HG03521 (cell line): Measurements from ENCODE around the gene SORBS1.

ENCODE experiments used
- ATAC-seq: cut with Tn5 transposase; IDR thresholded peaks from one replicate; pipeline ENCODE4 v1.9.1; 2021; ENCODE audit warnings: mild to moderate bottlenecking, moderate library complexity; ENCODE audit not compliant: unreplicated experiment

The SORBS1 gene

DNA sequence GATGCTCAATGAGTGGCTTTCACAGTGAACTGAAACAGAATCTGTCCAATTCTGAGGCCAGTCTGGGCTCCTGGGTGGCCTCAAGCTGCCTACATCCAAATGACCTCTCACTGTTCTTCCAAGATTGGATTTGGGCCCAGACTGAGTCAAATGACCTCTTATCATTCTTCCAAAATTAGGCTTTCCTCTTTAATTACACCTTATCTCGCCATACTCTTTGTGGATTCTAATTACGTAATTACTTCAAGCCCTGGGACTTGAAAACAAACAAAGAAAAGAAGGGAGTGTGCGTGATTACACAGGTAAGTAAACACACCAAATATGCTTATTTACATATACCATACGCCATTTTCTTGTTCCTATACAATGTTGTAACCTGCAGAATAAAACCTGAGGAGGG is 18.8 kb downstream of the SORBS1 start:
- ATAC-seq = no peak

GRCh38 chr10:95540514-95541052 is 20.6 kb downstream of the SORBS1 start:
- no peak for ATAC-seq

- ATAC-seq = no peak
Observed at GRCh38 chr10:95539560-95540284, 21.4 kb downstream of the SORBS1 start.

- no peak for ATAC-seq
Observed at GRCh38 chr10:95538412-95538811, 22.8 kb downstream of the SORBS1 start.

- ATAC-seq = no peak
Observed at GRCh38 chr10:95537542-95537927, 23.6 kb downstream of the SORBS1 start.

GRCh38 chr10:95536894-95537541 is 24.2 kb downstream of the SORBS1 start:
- no peak for ATAC-seq

- no peak for ATAC-seq
Observed at GRCh38 chr10:95536017-95536416, 25.2 kb downstream of the SORBS1 start.

- no peak for ATAC-seq
Observed at GRCh38 chr10:95535526-95535925, 25.6 kb downstream of the SORBS1 start.

GRCh38 chr10:95533590-95533989 is 27.6 kb downstream of the SORBS1 start:
- no peak for ATAC-seq

DNA sequence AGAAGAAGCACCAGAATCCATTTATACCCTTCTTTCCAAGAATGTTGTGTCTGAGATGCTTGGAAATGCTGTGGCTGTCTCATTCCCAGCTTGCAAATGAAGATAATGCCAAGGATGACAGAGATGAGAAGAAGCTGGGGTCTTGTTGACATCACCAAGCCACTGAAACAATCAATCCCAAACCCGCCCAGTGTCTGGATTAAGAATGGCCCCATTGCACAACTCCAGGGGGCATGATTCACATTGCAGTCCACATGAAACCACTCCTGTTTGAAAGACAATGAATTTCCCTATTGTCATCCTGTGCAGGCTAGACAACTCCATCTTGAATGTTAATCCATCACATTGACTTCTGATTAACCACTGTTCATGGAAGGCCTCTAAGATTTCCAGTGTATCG is 28.6 kb downstream of the SORBS1 start:
- ATAC-seq = no peak

GRCh38 chr10:95531994-95532399 is 29.2 kb downstream of the SORBS1 start:
- ATAC-seq = no peak

DNA sequence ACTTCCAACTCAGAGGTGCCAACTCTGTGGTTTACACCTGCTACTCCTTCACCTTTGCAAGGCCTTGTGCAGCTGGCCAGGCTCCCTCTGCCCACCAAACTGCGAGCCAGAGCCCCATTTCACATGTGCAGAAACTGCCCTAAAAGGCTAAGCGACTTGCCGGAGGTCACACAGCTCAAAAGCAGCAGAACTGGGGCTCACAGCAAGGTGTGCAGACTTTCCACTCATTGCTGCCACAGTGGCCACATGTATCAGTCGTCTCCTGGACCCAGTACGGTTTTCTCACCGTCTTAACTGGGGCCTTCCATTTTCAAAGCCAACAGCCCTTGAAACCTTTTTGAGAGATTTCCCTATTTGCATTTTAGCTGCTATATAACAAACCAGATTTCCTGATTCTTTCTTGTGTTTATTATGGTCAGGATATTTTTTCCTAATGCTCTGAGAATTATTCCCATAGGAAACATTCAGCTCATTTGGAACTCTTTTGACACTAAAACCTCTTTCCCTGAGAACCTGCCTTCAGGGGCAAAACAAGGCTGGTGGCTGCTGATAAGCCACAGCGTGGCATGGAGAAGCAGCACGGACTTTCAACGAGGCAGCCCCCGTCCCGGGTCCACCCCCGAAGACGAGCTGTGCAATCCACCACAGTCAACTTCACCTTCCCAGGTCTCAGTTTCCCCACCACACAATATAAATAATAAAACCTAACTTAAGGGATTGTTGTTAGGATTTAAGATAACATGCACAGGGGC is 29.9 kb downstream of the SORBS1 start:
- ATAC-seq = no peak

DNA sequence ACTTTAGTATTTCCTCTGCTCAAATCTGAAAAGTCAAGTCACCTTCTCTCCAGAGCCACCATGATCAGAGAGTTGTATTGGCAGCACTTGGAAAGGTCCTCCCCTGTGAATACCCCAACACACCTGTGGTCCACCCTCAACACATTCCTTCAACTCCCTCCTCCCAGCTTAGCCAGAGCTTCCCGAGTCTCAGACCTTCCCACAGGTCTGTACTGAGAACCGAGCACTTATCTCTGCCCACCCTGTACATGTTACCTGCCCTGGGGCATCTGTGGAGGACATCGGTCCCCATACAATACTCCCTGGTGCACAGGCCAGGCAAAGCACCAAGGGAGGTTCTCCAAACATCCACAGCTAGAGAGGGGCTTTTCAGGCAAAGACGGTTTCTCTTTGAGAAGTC is 30.6 kb downstream of the SORBS1 start:
- ATAC-seq = no peak

DNA sequence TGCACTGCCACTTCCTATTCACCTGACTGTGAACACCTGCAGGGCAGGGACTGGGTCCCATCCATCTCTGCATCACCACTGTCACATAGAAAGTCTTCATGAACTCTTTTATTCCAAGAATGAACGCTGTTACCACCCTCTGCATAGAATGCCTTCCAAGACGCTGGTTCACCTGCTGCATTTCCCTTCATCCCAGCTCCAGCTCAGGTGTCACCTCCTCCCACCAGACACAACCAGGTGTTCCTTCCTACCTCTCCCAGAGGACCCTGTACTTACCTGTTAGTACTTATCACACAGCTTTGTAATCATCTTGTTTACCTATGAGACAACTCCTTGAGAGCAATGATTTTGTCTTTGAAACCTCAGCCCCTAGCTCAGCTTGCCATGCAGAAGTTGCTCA is 31.1 kb downstream of the SORBS1 start:
- ATAC-seq = no peak

DNA sequence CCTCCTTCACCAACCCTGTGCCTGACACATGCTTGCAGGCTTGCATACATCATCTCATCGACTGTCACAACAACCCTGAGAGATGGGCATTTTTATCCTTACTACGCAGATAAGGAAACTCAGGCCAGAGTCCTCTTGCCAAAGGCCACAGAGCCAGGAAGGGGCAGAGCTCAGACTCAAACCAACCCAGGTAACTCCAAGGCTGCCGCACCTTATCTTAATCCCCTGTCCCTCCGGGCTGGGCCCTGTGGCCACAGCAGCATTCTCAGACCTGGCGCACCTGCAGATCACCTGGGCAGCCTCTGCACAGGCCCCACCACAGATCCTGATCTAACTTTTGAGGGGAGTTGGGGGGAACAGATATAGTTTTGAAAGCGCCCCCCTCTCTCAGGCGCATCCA is 35.1 kb downstream of the SORBS1 start:
- no peak for ATAC-seq

- no peak for ATAC-seq
Observed at GRCh38 chr10:95525033-95525418, 36.1 kb downstream of the SORBS1 start.

DNA sequence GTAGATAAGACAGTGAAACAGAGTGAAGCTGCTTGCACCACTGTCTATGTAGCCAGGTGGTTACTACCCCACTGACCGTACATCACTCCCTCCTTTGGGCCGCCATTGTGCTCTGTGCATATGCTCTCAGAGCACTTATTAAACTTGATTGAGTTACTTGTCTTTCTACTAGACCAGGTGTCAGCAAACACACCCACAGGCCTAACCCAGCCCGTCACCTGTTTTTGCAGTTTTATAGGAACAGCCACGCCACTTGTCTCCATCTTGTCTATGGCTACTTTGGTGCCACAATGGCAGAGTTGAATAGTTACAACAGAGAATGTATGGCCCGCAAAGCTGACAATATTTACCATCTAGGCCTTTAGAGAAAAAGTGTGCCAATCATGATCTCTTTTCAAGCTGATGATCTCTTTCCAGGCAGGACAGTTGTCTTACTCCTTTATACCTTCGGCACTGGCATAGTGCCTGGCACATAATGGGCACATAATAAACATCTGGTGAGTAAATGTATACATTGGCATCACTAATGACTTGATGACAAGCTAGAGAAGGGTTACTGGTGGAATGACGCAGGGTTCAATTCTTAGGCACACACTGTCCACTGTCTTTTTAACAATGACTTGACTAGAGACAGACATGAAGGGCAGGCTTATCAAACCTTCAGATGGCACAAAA is 36.7 kb downstream of the SORBS1 start:
- no peak for ATAC-seq

DNA sequence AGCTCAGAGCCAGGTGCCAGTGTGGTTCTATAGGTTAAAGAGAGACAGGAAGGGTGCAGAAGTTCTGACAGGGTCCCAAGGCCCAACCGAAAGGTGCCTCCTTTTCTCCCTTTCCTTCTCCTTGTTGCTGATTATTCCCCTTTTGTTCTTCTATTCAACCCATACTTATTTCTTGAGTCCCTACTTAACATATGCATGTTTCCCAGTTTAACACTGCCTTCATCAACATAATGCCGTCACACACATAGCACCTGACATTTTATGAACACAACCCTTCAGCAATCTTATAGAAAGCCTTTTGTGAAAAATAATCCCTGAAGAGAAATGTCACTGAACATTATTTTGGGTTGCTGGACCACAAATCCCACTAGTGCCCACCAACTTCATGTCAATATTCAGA is 39.1 kb downstream of the SORBS1 start:
- ATAC-seq = no peak

- ATAC-seq = no peak
Observed at GRCh38 chr10:95520617-95521016, 40.6 kb downstream of the SORBS1 start.

DNA sequence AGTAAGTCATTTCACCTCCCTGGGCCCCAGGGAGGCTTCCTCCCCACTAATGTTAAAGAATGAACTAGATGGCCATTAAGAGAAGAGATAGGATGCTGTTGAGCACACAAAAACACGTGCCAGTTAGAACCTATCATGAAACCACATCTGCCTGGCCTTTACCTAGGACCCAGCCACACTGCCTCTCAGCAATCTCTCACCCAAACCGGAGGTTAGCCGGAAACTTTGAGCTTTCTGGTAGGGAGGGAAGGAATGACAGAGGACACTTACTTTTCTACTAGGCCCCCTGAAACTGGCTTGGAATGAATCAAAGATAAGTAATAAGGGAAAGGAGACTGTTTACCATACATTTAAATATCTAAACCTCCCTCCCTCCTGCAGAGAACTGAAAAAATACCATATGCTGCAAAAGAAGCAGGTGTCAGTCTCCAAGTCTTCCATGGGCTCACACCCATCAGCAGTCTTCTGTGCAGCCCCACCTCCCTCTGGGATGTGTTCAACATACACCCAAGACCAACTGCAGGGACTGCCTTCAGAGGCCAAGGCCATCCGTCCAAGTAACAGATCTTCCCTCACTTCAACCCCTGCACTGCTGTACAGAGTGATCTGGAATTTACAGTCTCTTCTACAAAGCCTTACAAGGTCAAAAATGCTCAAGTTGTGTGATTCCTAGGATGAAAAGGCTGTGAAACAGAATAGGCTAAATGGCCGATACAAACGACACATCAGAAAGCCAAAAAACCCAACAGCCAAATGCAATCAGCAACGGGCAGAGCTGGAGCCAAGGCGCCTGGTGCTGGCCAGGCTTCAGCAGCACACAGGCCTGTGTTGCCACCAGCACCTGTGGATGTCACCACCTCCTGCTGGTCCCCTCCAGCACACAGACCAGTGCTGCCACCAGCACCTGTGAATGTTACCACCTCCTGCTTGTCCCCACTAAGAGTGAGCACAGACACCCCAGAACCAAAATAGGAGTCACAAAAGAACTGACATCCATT is 42.4 kb downstream of the SORBS1 start:
- no peak for ATAC-seq
